PC-9 (cell line): ENCODE measurements around the gene GALNT2. TPM values are rescaled to one million over a fixed set of nuclear protein-coding genes. Genes with fewer than 3 reads are reported as not detected.

Experiments used
- BruUV-seq: library from RNA; stranded (reverse); fragments of 400-500 nt; replicated peaks from 2 replicates; lab custom pipeline; 2021; lab: Mats Ljungman, UMichigan
- CTCF ChIA-PET: fragments of 300-600 bp; sonication (Branson Sonifier 250); formaldehyde crosslinking; loops from one replicate; lab custom pipeline; 2022; ENCODE audit warnings: antibody characterized with exemption; lab: Charles Lee
- POLR2A ChIA-PET: fragments of 300-600 bp; sonication (Branson Sonifier 250); formaldehyde crosslinking; loops from one replicate; lab custom pipeline; 2022; ENCODE audit warnings: antibody characterized with exemption; ENCODE audit not compliant: unreplicated experiment; lab: Charles Lee
- DNase-seq, 2 experiments: peaks; one replicate each; pipeline versions ENCODE4 v3.0.0 to v3.0.0-alpha.2; 2015 to 2022; ENCODE audit warnings: mixed read lengths in 1 of 2
- H2AFZ ChIP-seq: fragments of 200-600 bp; sonication (generic); 2 replicates; pipeline ENCODE4 v1.8.1; 2017; ENCODE audit warnings: antibody characterized with exemption
- H3F3A ChIP-seq: fragments of 200-600 bp; sonication (generic); 2 replicates; pipeline ENCODE4 v1.8.1; 2017; ENCODE audit warnings: antibody characterized with exemption, mild to moderate bottlenecking, low read depth; ENCODE audit not compliant: insufficient read depth
- H3K27ac ChIP-seq: fragments of 200-600 bp; sonication (generic); 2 replicates; pipeline ENCODE4 v1.6.1; 2016; ENCODE audit warnings: mixed run types
- H3K27me3 ChIP-seq: fragments of 200-600 bp; sonication (generic); 2 replicates; pipeline ENCODE4 v1.6.1; 2016; ENCODE audit warnings: low read depth, mixed run types; ENCODE audit not compliant: insufficient read depth
- H3K36me3 ChIP-seq: fragments of 200-600 bp; sonication (generic); 2 replicates; pipeline ENCODE4 v1.6.1; 2016; ENCODE audit warnings: low read depth, mixed run types
- H3K4me1 ChIP-seq: fragments of 200-600 bp; sonication (generic); replicated peaks from 2 replicates; pipeline ENCODE4 v1.6.1; 2016; ENCODE audit warnings: mixed run types; ENCODE audit not compliant: insufficient read depth
- H3K4me2 ChIP-seq: fragments of 200-600 bp; sonication (generic); 2 replicates; pipeline ENCODE4 v1.6.1; 2017; ENCODE audit warnings: mixed run types
- H3K4me3 ChIP-seq: fragments of 200-600 bp; sonication (generic); 2 replicates; pipeline ENCODE4 v1.6.1; 2016; ENCODE audit warnings: mixed run types
- H3K79me2 ChIP-seq: fragments of 200-600 bp; sonication (generic); 2 replicates; pipeline ENCODE4 v1.6.1; 2017; ENCODE audit warnings: low read depth, mixed run types
- H3K9me2 ChIP-seq: fragments of 200-600 bp; sonication (generic); 2 replicates; pipeline ENCODE4 v1.8.1; 2017; ENCODE audit warnings: mild to moderate bottlenecking; ENCODE audit not compliant: insufficient read depth
- H3K9me3 ChIP-seq: fragments of 200-600 bp; sonication (generic); 2 replicates; pipeline ENCODE4 v1.8.1; 2016; ENCODE audit warnings: low read depth; ENCODE audit not compliant: insufficient read depth
- H4K20me1 ChIP-seq: fragments of 200-600 bp; sonication (generic); 2 replicates; pipeline ENCODE4 v1.8.1; 2017; ENCODE audit not compliant: insufficient read depth
- CTCF ChIP-seq: fragments of 200-600 bp; sonication (generic); conservative IDR thresholded peaks from 2 replicates; pipeline ENCODE4 v1.6.1; 2017; ENCODE audit warnings: mixed run types, antibody characterized with exemption, mild to moderate bottlenecking, moderate library complexity
- EZH2 ChIP-seq: fragments of 200-600 bp; sonication (generic); IDR thresholded peaks from 2 replicates; pipeline ENCODE4 v1.8.0; 2017; ENCODE audit warnings: antibody characterized with exemption, low read depth
- intact Hi-C: fragments of 100-400 bp; cut with micrococcal nuclease; formaldehyde crosslinking; loops from one replicate; pipeline ENCODE4 v1.10.0; 2022; ENCODE audit not compliant: unreplicated experiment
- total RNA-seq: library from RNA; stranded (reverse); gene quantifications from 2 replicates; pipeline ENCODE4 v1.2.3, GENCODE V29; 2021

GALNT2 gene
- total RNA-seq, 1 experiment from 2014 or later, result 121 TPM

GRCh38 chr1:230295367-230295766 is 228.3 kb downstream of the GALNT2 start:
- Histone ChIP-seq H3K27me3 (peaks cover 38% of the 10 kb centered on the region), H3K9me2 (no peaks in the 10 kb centered on the region), H3K79me2 (no peaks in the 10 kb centered on the region), H3K27ac (no peak overlapping the region), H3F3A (no peaks in the 10 kb centered on the region), H3K36me3 (no peaks in the 10 kb centered on the region), H3K4me1 (no peaks in the 10 kb centered on the region), H3K4me3 (no peak overlapping the region), H2AFZ (no peak overlapping the region), H4K20me1 (no peaks in the 10 kb centered on the region), H3K9me3 (no peaks in the 10 kb centered on the region), H3K4me2 (no peak overlapping the region)
- CTCF ChIA-PET, result no interaction called here
- no peak for DNase-seq
- POLR2A ChIA-PET, result no interaction called here
- TF ChIP-seq EZH2 (no peak), CTCF (no peak)
- BruUV-seq, result no TSS peak
- intact Hi-C loops, result no loop called here

- no peaks in the 10 kb centered on the region for H3K9me2 ChIP-seq
- H3K27ac ChIP-seq, result no peak overlapping the region
- intact Hi-C loops, result no loop called here
- no peaks in the 10 kb centered on the region for H4K20me1 ChIP-seq
- no peaks in the 10 kb centered on the region for H3K4me1 ChIP-seq
- TF ChIP-seq EZH2 (no peak), CTCF (no peak)
- no TSS peak for BruUV-seq
- H3K4me2 ChIP-seq, result no peak overlapping the region
- H3K9me3 ChIP-seq, result no peaks in the 10 kb centered on the region
- no peaks in the 10 kb centered on the region for H3K36me3 ChIP-seq
- peaks cover 18% of the 10 kb centered on the region; the same call in 1 of the 2 replicates for H3K27me3 ChIP-seq
- no peaks in the 10 kb centered on the region for H3K79me2 ChIP-seq
- H2AFZ ChIP-seq, result no peak overlapping the region
- ChIA-PET POLR2A (no interaction called here), CTCF (no interaction called here)
- no peaks in the 10 kb centered on the region for H3F3A ChIP-seq
- H3K4me3 ChIP-seq, result no peak overlapping the region
- DNase-seq, result no peak
Observed at GRCh38 chr1:230299191-230300006, 232.4 kb downstream of the GALNT2 start.

GRCh38 chr1:230300322-230301301 is 233.6 kb downstream of the GALNT2 start:
- Histone ChIP-seq H4K20me1 (no peaks in the 10 kb centered on the region), H3K36me3 (no peaks in the 10 kb centered on the region), H3K27me3 (peaks cover 7% of the 10 kb centered on the region; the same call in 1 of the 2 replicates), H3K27ac (no peak overlapping the region), H3K9me3 (no peaks in the 10 kb centered on the region), H3K4me3 (no peak overlapping the region), H3K79me2 (no peaks in the 10 kb centered on the region), H2AFZ (no peak overlapping the region), H3K9me2 (no peaks in the 10 kb centered on the region), H3F3A (no peaks in the 10 kb centered on the region), H3K4me2 (no peak overlapping the region), H3K4me1 (no peaks in the 10 kb centered on the region)
- ChIA-PET CTCF (no interaction called here), POLR2A (no interaction called here)
- no TSS peak for BruUV-seq
- intact Hi-C loops, result no loop called here
- no peak for DNase-seq
- no peak for TF ChIP-seq CTCF
- TF ChIP-seq EZH2, result no peak
